ENCODE results near the gene KIRREL3. TPM values are rescaled to one million over a fixed set of nuclear protein-coding genes. Genes with fewer than 3 reads are reported as not detected.

Gene KIRREL3
- total and polyA plus RNA-seq, 2 of the 4 experiments (the other 2 are of a cell fraction) = 10.9 to 15.9 TPM

DNA sequence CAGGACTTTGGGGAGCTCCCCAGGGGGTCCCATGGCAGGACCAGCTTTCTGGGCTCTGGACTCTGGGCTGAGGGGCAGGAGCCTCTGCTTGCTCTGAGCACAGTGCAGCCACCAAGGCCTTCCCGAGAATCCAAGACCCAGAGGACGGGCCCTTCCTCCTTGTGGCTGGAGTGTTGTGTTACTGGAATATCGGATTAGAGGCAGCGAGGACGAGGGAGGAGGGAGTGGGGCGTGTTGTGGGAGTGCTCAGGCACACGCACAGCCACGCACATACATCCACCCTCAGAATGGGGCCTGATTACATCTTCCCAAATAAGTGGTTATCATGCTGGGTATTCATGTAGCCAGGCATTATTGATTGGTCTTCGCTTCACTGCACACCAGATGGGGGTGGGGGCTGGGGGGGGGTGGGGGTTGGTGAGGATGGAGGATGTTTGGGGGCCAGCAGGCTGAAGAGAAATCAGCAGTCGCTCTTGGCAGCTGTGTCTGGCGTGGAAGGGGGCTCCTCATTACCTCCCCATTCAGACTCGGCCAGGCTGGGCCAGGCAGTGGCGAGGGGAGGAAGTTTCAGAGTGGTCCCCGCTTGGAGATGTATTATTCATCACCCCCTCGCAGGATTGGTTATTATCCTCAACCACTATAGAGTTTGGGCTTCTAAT is 524.2 kb downstream of the KIRREL3 start:
- no TSS peak for BruUV-seq (replicated peaks)
- no peak overlapping the region for H2AFZ ChIP-seq (replicated peaks; ENCODE audit: low read length, poor library complexity)
- in situ Hi-C loops (cut with MboI; ENCODE audit: low sequenced_read_pairs) (no loop called here), intact Hi-C loops (cut with micrococcal nuclease) (no loop called here), dilution Hi-C loops (cut with HindIII; ENCODE audit: low sequenced_read_pairs, unreplicated experiment) (no loop called here)
- H3K9me1 ChIP-seq (ENCODE audit: insufficient read depth, low read length) = no peaks in the 10 kb centered on the region; the same call in 1 of the 2 replicates
- H4K91ac ChIP-seq (ENCODE audit: insufficient read depth, low read depth, low read length) = no peak overlapping the region
- H2BK15ac ChIP-seq (ENCODE audit: low read depth, low read length) = no peak overlapping the region
- ATAC-seq (ENCODE audit: low read depth) (no peak), DNase-seq (no peak)
- H3K27me3 ChIP-seq (ENCODE audit: control insufficient read depth, insufficient read depth, low read length) = no peaks in the 10 kb centered on the region
- no peak overlapping the region for H2BK20ac ChIP-seq (ENCODE audit: low read depth, low read length)
- no peak overlapping the region for H2AK5ac ChIP-seq (ENCODE audit: low read depth, low read length)
- H3K4ac ChIP-seq (ENCODE audit: low read depth, low read length) = no peak overlapping the region
- WGBS, 2 experiments (ENCODE audit: extremely low coverage in 2 of 2, insufficient read length in 1 of 2) = no CpG with 5 or more reads among the region's 15 CpGs
- no peak overlapping the region for H3K4me2 ChIP-seq (ENCODE audit: low read depth, low read length)
- no peak overlapping the region for H3K9ac ChIP-seq (ENCODE audit: low read depth, low read length)
- H3K4me1 ChIP-seq (ENCODE audit: control insufficient read depth, insufficient read depth, low read length) = peaks cover 3% of the 10 kb centered on the region
- H3K36me3 ChIP-seq (ENCODE audit: control insufficient read depth, insufficient read depth, low read length) = no peaks in the 10 kb centered on the region
- no peaks in the 10 kb centered on the region for H3K9me3 ChIP-seq (ENCODE audit: control insufficient read depth, insufficient read depth, low read length)
- TF ChIP-seq, protein P1, sequence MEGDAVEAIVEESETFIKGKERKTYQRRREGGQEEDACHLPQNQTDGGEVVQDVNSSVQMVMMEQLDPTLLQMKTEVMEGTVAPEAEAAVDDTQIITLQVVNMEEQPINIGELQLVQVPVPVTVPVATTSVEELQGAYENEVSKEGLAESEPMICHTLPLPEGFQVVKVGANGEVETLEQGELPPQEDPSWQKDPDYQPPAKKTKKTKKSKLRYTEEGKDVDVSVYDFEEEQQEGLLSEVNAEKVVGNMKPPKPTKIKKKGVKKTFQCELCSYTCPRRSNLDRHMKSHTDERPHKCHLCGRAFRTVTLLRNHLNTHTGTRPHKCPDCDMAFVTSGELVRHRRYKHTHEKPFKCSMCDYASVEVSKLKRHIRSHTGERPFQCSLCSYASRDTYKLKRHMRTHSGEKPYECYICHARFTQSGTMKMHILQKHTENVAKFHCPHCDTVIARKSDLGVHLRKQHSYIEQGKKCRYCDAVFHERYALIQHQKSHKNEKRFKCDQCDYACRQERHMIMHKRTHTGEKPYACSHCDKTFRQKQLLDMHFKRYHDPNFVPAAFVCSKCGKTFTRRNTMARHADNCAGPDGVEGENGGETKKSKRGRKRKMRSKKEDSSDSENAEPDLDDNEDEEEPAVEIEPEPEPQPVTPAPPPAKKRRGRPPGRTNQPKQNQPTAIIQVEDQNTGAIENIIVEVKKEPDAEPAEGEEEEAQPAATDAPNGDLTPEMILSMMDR (conservative IDR thresholded peaks at IDR 0.05; ENCODE audit: low read depth, low read length) = no peak
- TF ChIP-seq FOS (IDR thresholded peaks at IDR 0.05; ENCODE audit: low read depth, low read length) = no peak
- TF ChIP-seq CHD1 (IDR thresholded peaks at IDR 0.05; ENCODE audit: low read depth, low read length) = no peak
- TF ChIP-seq, protein P2, sequence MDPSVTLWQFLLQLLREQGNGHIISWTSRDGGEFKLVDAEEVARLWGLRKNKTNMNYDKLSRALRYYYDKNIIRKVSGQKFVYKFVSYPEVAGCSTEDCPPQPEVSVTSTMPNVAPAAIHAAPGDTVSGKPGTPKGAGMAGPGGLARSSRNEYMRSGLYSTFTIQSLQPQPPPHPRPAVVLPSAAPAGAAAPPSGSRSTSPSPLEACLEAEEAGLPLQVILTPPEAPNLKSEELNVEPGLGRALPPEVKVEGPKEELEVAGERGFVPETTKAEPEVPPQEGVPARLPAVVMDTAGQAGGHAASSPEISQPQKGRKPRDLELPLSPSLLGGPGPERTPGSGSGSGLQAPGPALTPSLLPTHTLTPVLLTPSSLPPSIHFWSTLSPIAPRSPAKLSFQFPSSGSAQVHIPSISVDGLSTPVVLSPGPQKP (IDR thresholded peaks at IDR 0.05; ENCODE audit: borderline replicate concordance, low read depth, low read length) = no peak
- TF ChIP-seq POLR2A (IDR thresholded peaks at IDR 0.05; ENCODE audit: low read depth, low read length) = no peak
- TF ChIP-seq BHLHE40 (IDR thresholded peaks at IDR 0.05; ENCODE audit: low read depth, low read length) = no peak
- no peak for TF ChIP-seq RAD21 (IDR thresholded peaks at IDR 0.05; ENCODE audit: low read length)
- no peak for TF ChIP-seq SMC3 (IDR thresholded peaks at IDR 0.05; ENCODE audit: low read depth, low read length)
- TF ChIP-seq MAFK (IDR thresholded peaks at IDR 0.05; ENCODE audit: low read depth, low read length) = no peak
- TF ChIP-seq MAZ (IDR thresholded peaks at IDR 0.05; ENCODE audit: borderline replicate concordance, low read depth, low read length) = no peak
- no peak overlapping the region for H3K56ac ChIP-seq (ENCODE audit: extremely low read depth, insufficient read depth, low read length)
- CTCF ChIA-PET = no interaction called here
- no peak overlapping the region for H3K4me3 ChIP-seq (ENCODE audit: insufficient read depth, low read depth, low read length)
- no peak overlapping the region for H4K5ac ChIP-seq (ENCODE audit: low read depth, low read length)
- H3K18ac ChIP-seq (ENCODE audit: low read depth, low read length) = no peak overlapping the region
- H4K8ac ChIP-seq (ENCODE audit: low read depth in 2 of 2, low read length in 2 of 2) = no peak overlapping the region
- H2BK120ac ChIP-seq (ENCODE audit: low read depth, low read length) = no peak overlapping the region
- H3K79me1 ChIP-seq (ENCODE audit: low read depth in 1 of 2, low read length in 2 of 2) = no peaks in the 10 kb centered on the region
- H3K27ac ChIP-seq (ENCODE audit: insufficient read depth, low read length) = no peak overlapping the region
- H4K20me1 ChIP-seq (ENCODE audit: insufficient read depth, low read length) = no peaks in the 10 kb centered on the region
- H2BK5ac ChIP-seq (ENCODE audit: low read depth, low read length, poor library complexity, severe bottlenecking) = no peak overlapping the region
- no peak overlapping the region for H3K23ac ChIP-seq (ENCODE audit: low read depth, low read length)
- no peak overlapping the region for H3K14ac ChIP-seq (replicated peaks; ENCODE audit: low read depth, low read length)
- no peak overlapping the region for H2AK9ac ChIP-seq (replicated peaks; ENCODE audit: low read depth, low read length, poor library complexity)
- POLR2A ChIA-PET (ENCODE audit: unreplicated experiment) = no interaction called here

Data from IMR-90 (cell line).